A549 (cell line): ENCODE results near the gene CLEC2D. TPM values are rescaled to one million over a fixed set of nuclear protein-coding genes. Genes with fewer than 3 reads are reported as not detected.
A peak's percentile ranks its signal among the peaks of the same experiment; 100 is the strongest.
"Not testable (repeated sequence)": the region's sequence is repeated elsewhere in the genome, so short reads cannot be mapped to it uniquely, and the experiment has no call there.

Experiments
- ATAC-seq, 2 experiments: fragments of 200-7000 bp in 1 of 2; fragments of >200 bp in 1 of 2; cut with Nextera tagmentation in 1 of 2; cut with Tn5 transposase in 1 of 2; 3 replicates each; pipeline versions ENCODE4 v1.8.0 to v1.9.1; 2018 to 2020; ENCODE audit warnings: mild to moderate bottlenecking in 1 of 2, moderate library complexity in 1 of 2
- CTCF ChIA-PET: fragments of 300-600 bp; sonication (Branson Sonifier 250); formaldehyde crosslinking; extraction: SDS; loops from one replicate; lab custom pipeline; 2021; ENCODE audit warnings: antibody characterized with exemption, inconsistent platforms; lab: Yijun Ruan, JAX
- POLR2A ChIA-PET: fragments of 350-600 bp; formaldehyde crosslinking; extraction: SDS; loops from one replicate; lab custom pipeline; 2021; ENCODE audit warnings: antibody characterized with exemption, inconsistent platforms; lab: Yijun Ruan, JAX
- DNase-seq, 2 experiments: peaks; one replicate each; pipeline versions ENCODE4 v3.0.0 to v3.0.0-alpha.2; 2011 to 2016; ENCODE audit warnings: low read depth in 1 of 2, low spot score in 1 of 2
- FAIRE-seq: peaks from 2 replicates; lab custom pipeline; 2011; peaks lifted over from hg19 to GRCh38; lab: Jason Lieb, UNC
- H3K27ac ChIP-seq, 2 experiments: fragments of >200 bp; sonication (Bioruptor Twin); formaldehyde crosslinking; 3 replicates each; pipeline ENCODE4 v1.5.1; 2016 to 2017
- H3K4me1 ChIP-seq: fragments of >200 bp; sonication (Bioruptor Twin); formaldehyde crosslinking; 3 replicates; pipeline ENCODE4 v1.6.1; 2016
- H3K4me2 ChIP-seq: fragments of >200 bp; sonication (Bioruptor Twin); formaldehyde crosslinking; 3 replicates; pipeline ENCODE4 v1.6.1; 2016
- H3K4me3 ChIP-seq: fragments of >200 bp; sonication (Bioruptor Twin); formaldehyde crosslinking; 3 replicates; pipeline ENCODE4 v1.5.1; 2016
- H3K9me3 ChIP-seq: fragments of >200 bp; sonication (Bioruptor Twin); formaldehyde crosslinking; 3 replicates; pipeline ENCODE4 v1.6.1; 2016
- BHLHE40 ChIP-seq: IDR thresholded peaks from 2 replicates; pipeline ENCODE4 v1.6.1; 2012; ENCODE audit warnings: low read depth, low read length, inconsistent platforms
- FOSL2 ChIP-seq, 2 experiments: fragments of 450-650 bp in 1 of 2; fragments of >200 bp in 1 of 2; sonication (Bioruptor Twin) in 1 of 2; formaldehyde crosslinking; IDR thresholded peaks; 2 replicates each; pipeline versions ENCODE4 v1.5.0 to v1.6.1; 2016 to 2020; ENCODE audit warnings: mild to moderate bottlenecking in 1 of 2, moderate library complexity in 1 of 2
- HDAC2 ChIP-seq: fragments of 200-600 bp; sonication (generic); IDR thresholded peaks from 2 replicates; pipeline ENCODE4 v1.6.1; 2016
- HOXA7 ChIP-seq: fragments of 250-450 bp; sonication (Bioruptor Pico); IDR thresholded peaks from 2 replicates; pipeline ENCODE4 v1.5.0; 2020; ENCODE audit warnings: mild to moderate bottlenecking, moderate library complexity
- HOXB5 ChIP-seq: fragments of 250-450 bp; sonication (Bioruptor Pico); IDR thresholded peaks from 2 replicates; pipeline ENCODE4 v1.5.0; 2020; ENCODE audit warnings: mild to moderate bottlenecking, moderate library complexity
- KDM1A ChIP-seq: fragments of 200-600 bp; sonication (generic); IDR thresholded peaks from 2 replicates; pipeline ENCODE4 v1.6.1; 2016; ENCODE audit warnings: low read depth, mild to moderate bottlenecking
- KDM5A ChIP-seq: fragments of 200-600 bp; sonication (generic); IDR thresholded peaks from 2 replicates; pipeline ENCODE4 v1.6.1; 2016; ENCODE audit warnings: antibody characterized with exemption, mild to moderate bottlenecking
- NFE2L2 ChIP-seq: fragments of 150-350 bp; conservative IDR thresholded peaks from 2 replicates; pipeline ENCODE4 v1.6.1; 2014; ENCODE audit warnings: low read length
- NPAS2 ChIP-seq: fragments of 250-450 bp; sonication (Bioruptor Pico); IDR thresholded peaks from 2 replicates; pipeline ENCODE4 v1.8.0; 2022; ENCODE audit warnings: mild to moderate bottlenecking, moderate library complexity, borderline replicate concordance
- RAD21 ChIP-seq, 2 experiments: fragments of >200 bp in 1 of 2; sonication (Bioruptor Twin) in 1 of 2; formaldehyde crosslinking in 1 of 2; IDR thresholded peaks in 1 of 2; conservative IDR thresholded peaks in 1 of 2; 2 replicates in 1 of 2; 3 replicates in 1 of 2; pipeline ENCODE4 v1.6.1; 2012 to 2018; ENCODE audit warnings: inconsistent platforms in 1 of 2
- RARB ChIP-seq: fragments of 250-450 bp; sonication (Bioruptor Pico); IDR thresholded peaks from 2 replicates; pipeline ENCODE4 v1.8.0; 2021; ENCODE audit warnings: mild to moderate bottlenecking, moderate library complexity
- RNF2 ChIP-seq: fragments of 200-600 bp; sonication (generic); IDR thresholded peaks from 2 replicates; pipeline ENCODE4 v1.6.1; 2016; ENCODE audit warnings: low read depth, mild to moderate bottlenecking, antibody characterized with exemption, moderate library complexity, borderline replicate concordance
- TP53 ChIP-seq: fragments of 250-450 bp; sonication (Bioruptor Pico); IDR thresholded peaks from 2 replicates; pipeline ENCODE4 v1.5.0; 2021; ENCODE audit warnings: mild to moderate bottlenecking, moderate library complexity
- ZFP36 ChIP-seq: fragments of 450-650 bp; IDR thresholded peaks from 2 replicates; pipeline ENCODE4 v1.6.1; 2014; ENCODE audit warnings: borderline replicate concordance; ENCODE audit not compliant: partially characterized antibody
- WGBS: methylation state at CpG from one replicate; pipeline ENCODE4 v1.1.6; 2017; ENCODE audit errors: missing lambda C conversion rate; 5-methylcytosine and 5-hydroxymethylcytosine counted together
- polyA plus RNA-seq, 4 experiments: library from polyadenylated mRNA; depleted of rRNA in 3 of 4; stranded (reverse); fragments of >200 nt; fragmentation: RNase III in 1 of 4; extraction: RNeasy Plus Mini Kit Qiagen cat#74134 plus additional on column Dnase treatment in 1 of 4; gene quantifications; 2 replicates in 3 of 4; 3 replicates in 1 of 4; pipeline ENCODE4 v1.2.3, GENCODE V29; 2011 to 2017
- TF ChIP-seq, protein P1 (sequence below): fragments of >200 bp; sonication (Bioruptor Twin); formaldehyde crosslinking; IDR thresholded peaks from 3 replicates; pipeline ENCODE4 v1.5.1; 2016
- TF ChIP-seq, protein P2 (sequence below): IDR thresholded peaks from 2 replicates; pipeline ENCODE4 v1.6.1; 2012; ENCODE audit warnings: low read depth, borderline replicate concordance
- TF ChIP-seq, protein P3 (sequence below): fragments of 250-450 bp; sonication (Bioruptor Pico); IDR thresholded peaks from 2 replicates; pipeline ENCODE4 v1.5.0; 2021; ENCODE audit warnings: mild to moderate bottlenecking, moderate library complexity, borderline replicate concordance
- TF ChIP-seq, protein P4 (sequence below): fragments of 200-600 bp; sonication (generic); IDR thresholded peaks from 2 replicates; pipeline ENCODE4 v1.6.1; 2016; ENCODE audit warnings: antibody characterized with exemption, mild to moderate bottlenecking, moderate library complexity

CLEC2D gene
- polyA plus RNA-seq, 2 of the 4 experiments (the other 2 are of a cell fraction): 1.1 to 4.0 TPM

DNA sequence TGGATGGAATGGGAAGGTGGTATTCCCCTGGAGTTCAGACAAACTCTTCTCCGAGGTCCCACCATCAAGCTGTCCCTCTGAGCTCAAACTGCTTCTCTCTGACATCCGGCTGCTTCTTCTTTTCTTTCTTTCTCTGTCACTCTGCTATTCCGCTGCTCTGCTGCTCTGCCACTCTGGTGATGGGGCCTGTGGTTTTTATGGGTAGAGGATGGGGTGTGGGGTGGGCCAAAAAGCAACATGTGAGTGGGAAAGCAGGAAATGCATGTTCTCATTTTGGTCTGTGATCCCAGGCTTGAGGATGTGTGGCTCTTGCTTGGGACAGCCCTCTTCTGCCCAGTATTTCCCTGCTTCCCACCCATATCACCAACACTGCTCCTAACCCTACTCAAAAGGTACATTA lies 32.7 kb downstream of the CLEC2D start (continued):
- TF ChIP-seq, protein P1, sequence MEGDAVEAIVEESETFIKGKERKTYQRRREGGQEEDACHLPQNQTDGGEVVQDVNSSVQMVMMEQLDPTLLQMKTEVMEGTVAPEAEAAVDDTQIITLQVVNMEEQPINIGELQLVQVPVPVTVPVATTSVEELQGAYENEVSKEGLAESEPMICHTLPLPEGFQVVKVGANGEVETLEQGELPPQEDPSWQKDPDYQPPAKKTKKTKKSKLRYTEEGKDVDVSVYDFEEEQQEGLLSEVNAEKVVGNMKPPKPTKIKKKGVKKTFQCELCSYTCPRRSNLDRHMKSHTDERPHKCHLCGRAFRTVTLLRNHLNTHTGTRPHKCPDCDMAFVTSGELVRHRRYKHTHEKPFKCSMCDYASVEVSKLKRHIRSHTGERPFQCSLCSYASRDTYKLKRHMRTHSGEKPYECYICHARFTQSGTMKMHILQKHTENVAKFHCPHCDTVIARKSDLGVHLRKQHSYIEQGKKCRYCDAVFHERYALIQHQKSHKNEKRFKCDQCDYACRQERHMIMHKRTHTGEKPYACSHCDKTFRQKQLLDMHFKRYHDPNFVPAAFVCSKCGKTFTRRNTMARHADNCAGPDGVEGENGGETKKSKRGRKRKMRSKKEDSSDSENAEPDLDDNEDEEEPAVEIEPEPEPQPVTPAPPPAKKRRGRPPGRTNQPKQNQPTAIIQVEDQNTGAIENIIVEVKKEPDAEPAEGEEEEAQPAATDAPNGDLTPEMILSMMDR: no peak
- TF ChIP-seq, protein P2, sequence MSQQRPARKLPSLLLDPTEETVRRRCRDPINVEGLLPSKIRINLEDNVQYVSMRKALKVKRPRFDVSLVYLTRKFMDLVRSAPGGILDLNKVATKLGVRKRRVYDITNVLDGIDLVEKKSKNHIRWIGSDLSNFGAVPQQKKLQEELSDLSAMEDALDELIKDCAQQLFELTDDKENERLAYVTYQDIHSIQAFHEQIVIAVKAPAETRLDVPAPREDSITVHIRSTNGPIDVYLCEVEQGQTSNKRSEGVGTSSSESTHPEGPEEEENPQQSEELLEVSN: no peak
- no peak for TF ChIP-seq NPAS2 (CRISPR knock-in tag)

DNA sequence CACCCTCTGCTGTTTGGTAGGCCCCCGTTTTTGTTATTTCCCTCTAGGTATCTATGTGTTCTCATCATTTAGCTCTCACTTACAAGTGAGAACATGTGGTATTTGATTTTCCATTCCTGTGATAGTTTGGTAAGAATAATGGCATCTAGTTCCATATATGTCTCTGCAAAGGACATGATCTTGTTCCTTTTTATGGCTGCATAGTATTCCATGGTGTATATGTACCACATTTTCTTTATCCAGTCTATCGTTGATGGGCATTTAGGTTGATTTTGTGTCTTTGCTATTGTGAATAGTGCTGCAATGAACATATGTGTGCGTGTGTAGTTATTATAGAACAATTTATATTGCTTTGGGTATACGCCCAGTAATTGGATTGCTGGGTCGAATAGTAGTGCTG lies 35.0 kb downstream of the CLEC2D start:
- not testable (repeated sequence) for FAIRE-seq, ATAC-seq

DNA sequence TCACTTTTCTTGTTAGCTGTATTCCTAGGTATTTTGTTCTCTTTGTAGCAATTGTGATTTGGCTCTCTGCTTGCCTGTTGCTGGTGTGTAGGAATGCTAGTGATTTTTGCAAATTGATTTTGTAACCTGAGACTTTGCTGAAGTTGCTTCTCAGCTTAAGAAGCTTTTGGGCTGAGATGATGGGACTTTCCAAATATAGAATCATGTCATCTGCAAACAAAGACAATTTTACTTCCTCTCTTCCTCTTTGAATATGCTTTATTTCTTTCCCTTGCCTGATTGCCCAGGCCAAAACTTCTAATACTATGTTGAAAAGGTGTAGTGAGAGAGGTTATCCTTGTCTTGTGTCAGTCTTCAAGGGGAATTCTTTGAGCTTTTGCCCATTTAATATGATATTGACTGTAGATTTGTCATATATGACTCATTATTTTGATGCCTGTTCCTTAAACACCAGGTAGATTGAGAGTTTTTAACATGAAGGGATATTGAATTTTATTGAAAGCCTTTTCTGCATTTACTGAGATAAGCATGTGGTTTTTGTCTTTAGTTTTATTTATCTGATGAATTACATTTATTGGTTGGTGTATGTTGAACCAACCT lies 36.7 kb downstream of the CLEC2D start:
- Histone ChIP-seq H3K9me3 (no peaks in the 10 kb centered on the region; the same call in 2 of the 3 replicates), H3K4me2 (no peak overlapping the region), H3K4me3 (no peak overlapping the region), H3K4me1 (no peaks in the 10 kb centered on the region), H3K27ac (no peak overlapping the region)
- ATAC-seq (no peak), DNase-seq (no peak), FAIRE-seq (no peak)
- CTCF ChIA-PET: interaction anchor here (4.6 kb wide), 1 partner anchor 72 kb away, joined by 67 read pairs; no protein-coding TSS in a partner anchor
- no peak for TF ChIP-seq TP53 (CRISPR knock-in tag)
- TF ChIP-seq FOSL2 (IDR thresholded peaks at IDR 0.05): no peak
- peak; percentile 30; the same call in 1 of the 2 replicates for TF ChIP-seq FOSL2 (CRISPR knock-in tag; IDR thresholded peaks at IDR 0.05)
- POLR2A ChIA-PET: no interaction called here

More for the DNA sequence above, 35.0 kb downstream of the CLEC2D start:
- H3K4me1 ChIP-seq, DNase-seq, H3K9me3 ChIP-seq, H3K4me2 ChIP-seq, H3K27ac ChIP-seq, CTCF ChIA-PET, POLR2A ChIA-PET, H3K4me3 ChIP-seq: not testable (repeated sequence)
- 57% methylated on average over 5 of the region's 5 CpGs for WGBS

DNA sequence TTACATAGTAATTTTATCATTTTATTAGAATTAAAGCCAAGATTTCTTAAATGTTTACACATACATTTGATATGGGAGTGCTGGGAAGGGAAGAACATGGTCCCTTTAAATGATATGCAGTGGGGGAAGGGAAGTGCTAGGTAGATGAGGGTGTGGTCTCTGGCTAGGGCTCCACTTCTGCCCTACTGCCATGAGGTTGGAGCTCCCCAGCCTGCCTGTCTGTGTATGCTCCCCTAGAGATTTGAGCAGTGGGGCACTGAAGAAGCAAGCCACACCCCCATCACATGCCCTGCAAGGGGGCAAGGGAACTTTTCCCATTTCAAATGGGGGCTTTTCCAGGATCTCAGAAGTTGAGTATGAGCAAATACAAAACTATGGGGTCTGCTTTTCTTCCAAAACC lies 37.8 kb downstream of the CLEC2D start:
- no peak for FAIRE-seq
- DNase-seq: no peak
- Histone ChIP-seq H3K4me2 (no peak overlapping the region), H3K27ac (no peak overlapping the region), H3K4me3 (no peak overlapping the region), H3K9me3 (no peaks in the 10 kb centered on the region; the same call in 2 of the 3 replicates), H3K4me1 (no peaks in the 10 kb centered on the region)
- POLR2A ChIA-PET: no interaction called here
- TF ChIP-seq HDAC2 (no peak), NFE2L2 (no peak), NPAS2 (CRISPR knock-in tag) (no peak), KDM5A (no peak), ZFP36 (no peak), RNF2 (no peak), HOXA7 (no peak), HOXB5 (CRISPR knock-in tag) (no peak), RARB (no peak), BHLHE40 (no peak), RAD21 (conservative IDR thresholded peaks at IDR 0.05 in 1 of 2, IDR thresholded peaks at IDR 0.05 in 1 of 2) (no peak), KDM1A (no peak)
- TF ChIP-seq, protein P3, sequence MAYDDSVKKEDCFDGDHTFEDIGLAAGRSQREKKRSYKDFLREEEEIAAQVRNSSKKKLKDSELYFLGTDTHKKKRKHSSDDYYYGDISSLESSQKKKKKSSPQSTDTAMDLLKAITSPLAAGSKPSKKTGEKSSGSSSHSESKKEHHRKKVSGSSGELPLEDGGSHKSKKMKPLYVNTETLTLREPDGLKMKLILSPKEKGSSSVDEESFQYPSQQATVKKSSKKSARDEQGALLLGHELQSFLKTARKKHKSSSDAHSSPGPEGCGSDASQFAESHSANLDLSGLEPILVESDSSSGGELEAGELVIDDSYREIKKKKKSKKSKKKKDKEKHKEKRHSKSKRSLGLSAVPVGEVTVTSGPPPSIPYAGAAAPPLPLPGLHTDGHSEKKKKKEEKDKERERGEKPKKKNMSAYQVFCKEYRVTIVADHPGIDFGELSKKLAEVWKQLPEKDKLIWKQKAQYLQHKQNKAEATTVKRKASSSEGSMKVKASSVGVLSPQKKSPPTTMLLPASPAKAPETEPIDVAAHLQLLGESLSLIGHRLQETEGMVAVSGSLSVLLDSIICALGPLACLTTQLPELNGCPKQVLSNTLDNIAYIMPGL (CRISPR knock-in tag): no peak
- TF ChIP-seq, protein P4, sequence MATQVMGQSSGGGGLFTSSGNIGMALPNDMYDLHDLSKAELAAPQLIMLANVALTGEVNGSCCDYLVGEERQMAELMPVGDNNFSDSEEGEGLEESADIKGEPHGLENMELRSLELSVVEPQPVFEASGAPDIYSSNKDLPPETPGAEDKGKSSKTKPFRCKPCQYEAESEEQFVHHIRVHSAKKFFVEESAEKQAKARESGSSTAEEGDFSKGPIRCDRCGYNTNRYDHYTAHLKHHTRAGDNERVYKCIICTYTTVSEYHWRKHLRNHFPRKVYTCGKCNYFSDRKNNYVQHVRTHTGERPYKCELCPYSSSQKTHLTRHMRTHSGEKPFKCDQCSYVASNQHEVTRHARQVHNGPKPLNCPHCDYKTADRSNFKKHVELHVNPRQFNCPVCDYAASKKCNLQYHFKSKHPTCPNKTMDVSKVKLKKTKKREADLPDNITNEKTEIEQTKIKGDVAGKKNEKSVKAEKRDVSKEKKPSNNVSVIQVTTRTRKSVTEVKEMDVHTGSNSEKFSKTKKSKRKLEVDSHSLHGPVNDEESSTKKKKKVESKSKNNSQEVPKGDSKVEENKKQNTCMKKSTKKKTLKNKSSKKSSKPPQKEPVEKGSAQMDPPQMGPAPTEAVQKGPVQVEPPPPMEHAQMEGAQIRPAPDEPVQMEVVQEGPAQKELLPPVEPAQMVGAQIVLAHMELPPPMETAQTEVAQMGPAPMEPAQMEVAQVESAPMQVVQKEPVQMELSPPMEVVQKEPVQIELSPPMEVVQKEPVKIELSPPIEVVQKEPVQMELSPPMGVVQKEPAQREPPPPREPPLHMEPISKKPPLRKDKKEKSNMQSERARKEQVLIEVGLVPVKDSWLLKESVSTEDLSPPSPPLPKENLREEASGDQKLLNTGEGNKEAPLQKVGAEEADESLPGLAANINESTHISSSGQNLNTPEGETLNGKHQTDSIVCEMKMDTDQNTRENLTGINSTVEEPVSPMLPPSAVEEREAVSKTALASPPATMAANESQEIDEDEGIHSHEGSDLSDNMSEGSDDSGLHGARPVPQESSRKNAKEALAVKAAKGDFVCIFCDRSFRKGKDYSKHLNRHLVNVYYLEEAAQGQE: no peak
- CTCF ChIA-PET: interaction anchor here (0.9 to 4.6 kb wide), 7 partner anchors 8 to 375 kb away, joined by 3 to 67 read pairs (median 6); no protein-coding TSS in a partner anchor
- ATAC-seq: no peak
